HEK293T (cell line): ENCODE data around the gene NME4.

Source experiments
- FOXM1 ChIP-seq: fragments of 450-650 bp; IDR thresholded peaks from 2 replicates; pipeline ENCODE4 v1.6.1; 2017; ENCODE audit warnings: mild to moderate bottlenecking, borderline replicate concordance
- SP1 ChIP-seq: fragments of 450-650 bp; IDR thresholded peaks from 2 replicates; pipeline ENCODE4 v1.6.1; 2017

- TF ChIP-seq SP1 (no peak), FOXM1 (no peak)
Observed at GRCh38 chr16:361872-362701, 34.9 kb upstream of the NME4 start.
